Activated CD8-positive, alpha-beta memory T cell treated with anti-CD3 and anti-CD28 coated beads, Interleukin-2, amount 50 U/mL, for 24 hours (primary cell): ENCODE data around the gene PAPOLA.
"Not testable (repeated sequence)": the region's sequence is repeated elsewhere in the genome, so short reads cannot be mapped to it uniquely, and the experiment has no call there.

Experiments
- DNase-seq: peaks from one replicate; pipeline ENCODE4 v3.0.0-alpha.2; 2020; ENCODE audit errors: extremely low read depth

PAPOLA gene

GRCh38 chr14:96501740-96502620 is at the start of gene PAPOLA:
PAPOLA (plus strand) TSS chr14:96502382; CDS start chr14:96502593, 211 bp downstream.
- DNase-seq, result peak; percentile 86

DNA sequence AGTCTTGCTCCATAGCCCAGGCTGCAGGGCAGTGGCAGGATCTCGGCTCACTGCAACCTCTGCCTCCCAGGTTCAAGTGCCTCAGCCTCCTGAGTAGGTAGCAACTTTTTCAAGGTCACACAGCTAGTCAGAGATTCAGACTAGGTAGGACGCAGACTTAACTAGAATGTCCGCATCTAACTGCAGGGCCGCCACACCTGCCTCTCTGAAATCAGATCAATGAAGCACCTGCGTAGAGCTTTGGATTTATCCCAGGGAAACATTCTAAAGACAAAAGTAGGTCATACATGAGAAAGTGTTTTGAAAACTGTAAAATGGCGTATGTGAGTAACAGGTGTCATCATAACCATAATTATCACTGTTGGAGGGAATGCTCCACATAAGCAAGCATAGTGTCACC is 49.5 kb upstream of the PAPOLA start:
- DNase-seq, result no peak

GRCh38 chr14:96455588-96455987 is 46.6 kb upstream of the PAPOLA start:
- DNase-seq, result no peak

GRCh38 chr14:96459851-96460250 is 42.3 kb upstream of the PAPOLA start:
- DNase-seq, result no peak

DNA sequence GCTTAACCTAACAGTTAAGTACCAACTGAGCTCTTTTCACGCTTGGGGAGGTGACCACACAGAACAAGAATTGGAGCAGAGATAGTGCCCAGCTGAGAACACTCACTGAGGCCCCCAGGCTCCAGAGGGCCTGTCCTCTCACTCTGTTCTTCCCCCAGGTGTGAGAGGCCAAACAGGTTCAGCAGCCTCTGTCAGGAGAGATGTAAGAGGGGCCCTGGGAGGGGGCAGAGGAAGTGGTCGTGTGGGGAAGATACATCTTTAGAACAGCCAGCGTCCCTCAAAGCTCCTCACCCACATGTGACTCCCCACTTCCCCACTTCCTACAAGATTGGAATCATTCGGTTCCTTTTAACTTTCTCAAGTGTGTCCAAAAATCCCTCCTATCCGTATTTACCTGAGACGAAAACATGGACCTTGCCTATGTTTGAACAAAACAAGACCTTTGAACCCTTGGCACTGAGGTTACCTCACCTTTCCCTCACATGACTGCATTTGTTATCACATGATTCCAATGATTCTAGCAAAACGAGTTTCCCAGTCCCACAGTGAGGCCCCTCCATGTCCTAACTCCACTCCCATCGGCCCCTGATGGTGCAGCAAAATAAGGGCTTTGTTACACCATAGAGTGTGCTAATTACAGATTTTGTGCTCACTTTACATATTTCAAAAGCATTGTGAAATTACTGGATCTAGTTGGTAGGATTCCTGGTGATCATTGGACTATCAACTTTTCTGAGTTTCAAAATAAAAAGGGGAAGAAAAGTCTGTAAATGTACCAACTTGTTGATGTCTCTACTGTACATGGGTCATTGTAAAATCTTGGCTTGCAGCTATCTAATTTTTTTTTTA is 40.0 kb upstream of the PAPOLA start:
- DNase-seq, result no peak

DNA sequence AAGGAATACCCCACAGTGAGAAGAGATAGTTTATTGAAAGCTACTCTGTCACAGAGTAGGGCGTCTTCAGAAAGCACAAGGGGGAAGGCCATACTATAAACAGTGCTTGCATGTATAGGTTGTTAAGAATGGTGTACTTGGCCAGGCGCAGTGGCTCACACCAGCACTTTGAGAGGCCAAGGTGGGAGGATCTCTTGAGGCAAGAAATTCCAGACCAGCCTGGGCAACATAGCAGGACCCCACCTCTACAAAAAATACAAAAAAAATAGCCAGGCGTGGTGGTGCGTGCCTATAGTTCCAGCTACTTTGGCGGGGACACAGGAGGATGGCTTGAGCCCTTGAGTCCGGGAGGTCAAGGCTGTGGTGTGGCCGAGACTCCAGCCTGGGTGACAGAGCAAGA is 38.0 kb upstream of the PAPOLA start:
- DNase-seq, result no peak

- DNase-seq, result no peak
Measured at GRCh38 chr14:96466918-96467317, 35.3 kb upstream of the PAPOLA start.

DNA sequence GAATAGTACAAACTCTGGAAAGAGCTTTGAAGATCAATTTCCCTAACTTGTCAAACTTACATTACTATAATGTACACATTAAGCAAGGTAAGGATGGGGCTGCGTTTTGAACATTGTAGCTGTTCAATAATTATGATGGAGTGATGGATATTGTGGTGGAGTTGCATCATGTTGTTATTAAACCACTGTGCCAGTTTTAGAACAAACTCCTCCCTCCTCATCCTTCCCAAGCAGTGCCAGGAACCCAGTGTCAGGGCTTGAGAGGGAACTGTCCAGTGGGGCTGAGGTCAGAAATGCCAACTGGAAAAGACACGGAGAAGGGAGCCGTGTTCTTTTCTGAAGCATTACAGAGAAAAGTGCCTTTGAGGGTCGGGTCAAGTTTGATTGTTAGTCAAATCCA is 31.9 kb upstream of the PAPOLA start:
- DNase-seq, result no peak

- not testable (repeated sequence) for DNase-seq
Measured at GRCh38 chr14:96470967-96471366, 31.2 kb upstream of the PAPOLA start.

GRCh38 chr14:96478119-96478518 is 24.1 kb upstream of the PAPOLA start:
- DNase-seq, result no peak

- DNase-seq, result no peak
Measured at GRCh38 chr14:96479435-96480146, 22.6 kb upstream of the PAPOLA start.

DNA sequence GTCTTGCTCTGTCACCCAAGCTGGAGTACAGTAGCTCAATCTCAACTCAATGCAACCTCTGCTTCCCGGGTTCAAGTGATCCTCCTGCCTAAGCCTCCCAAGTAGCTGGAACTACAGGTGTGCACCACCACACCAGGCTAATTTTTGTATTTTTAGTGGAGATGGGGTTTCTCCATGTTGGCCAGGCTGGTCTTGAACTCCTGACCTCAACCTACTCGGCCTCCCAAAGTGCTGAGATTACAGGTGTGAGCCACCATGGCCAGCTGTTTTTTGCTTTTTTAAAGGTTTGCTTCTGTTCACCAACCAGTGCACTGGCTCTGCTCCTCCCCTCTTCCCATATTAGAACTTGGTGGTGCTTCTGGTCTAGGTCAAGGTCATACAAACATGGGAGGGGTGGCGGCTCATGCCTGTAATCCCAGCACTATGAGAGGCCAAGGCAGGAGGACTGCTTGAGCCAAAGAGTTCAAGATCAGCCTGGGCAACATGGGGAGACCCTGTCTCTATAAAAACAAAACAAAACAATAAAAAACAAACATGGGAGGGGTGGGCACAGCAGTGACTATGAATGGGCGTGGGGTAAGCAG is 20.4 kb upstream of the PAPOLA start:
- no peak for DNase-seq

- no peak for DNase-seq
Measured at GRCh38 chr14:96482986-96483385, 19.2 kb upstream of the PAPOLA start.

DNA sequence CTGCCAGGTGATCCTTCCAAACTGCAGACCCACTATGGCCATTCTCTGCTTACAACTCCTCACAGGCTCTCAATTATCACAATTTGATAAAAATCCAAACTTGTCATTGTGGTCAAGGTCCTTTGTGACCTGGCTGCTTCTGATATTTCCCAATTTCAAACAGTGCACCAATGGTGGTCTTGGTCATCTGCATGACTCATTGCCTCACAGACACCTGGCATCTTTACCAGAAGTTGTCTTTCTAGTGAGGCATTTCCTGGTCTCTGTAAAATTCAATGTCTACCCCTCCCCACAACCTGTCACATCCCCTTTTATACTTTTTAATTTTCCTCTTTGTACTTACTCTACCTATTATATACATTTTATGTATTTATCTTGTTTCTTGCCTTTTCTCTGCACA is 17.8 kb upstream of the PAPOLA start:
- DNase-seq, result no peak

- no peak for DNase-seq
Measured at GRCh38 chr14:96486705-96487104, 15.5 kb upstream of the PAPOLA start.

- DNase-seq, result no peak
Measured at GRCh38 chr14:96489327-96489726, 12.9 kb upstream of the PAPOLA start.

- no peak for DNase-seq
Measured at GRCh38 chr14:96493178-96493577, 9.0 kb upstream of the PAPOLA start.

DNA sequence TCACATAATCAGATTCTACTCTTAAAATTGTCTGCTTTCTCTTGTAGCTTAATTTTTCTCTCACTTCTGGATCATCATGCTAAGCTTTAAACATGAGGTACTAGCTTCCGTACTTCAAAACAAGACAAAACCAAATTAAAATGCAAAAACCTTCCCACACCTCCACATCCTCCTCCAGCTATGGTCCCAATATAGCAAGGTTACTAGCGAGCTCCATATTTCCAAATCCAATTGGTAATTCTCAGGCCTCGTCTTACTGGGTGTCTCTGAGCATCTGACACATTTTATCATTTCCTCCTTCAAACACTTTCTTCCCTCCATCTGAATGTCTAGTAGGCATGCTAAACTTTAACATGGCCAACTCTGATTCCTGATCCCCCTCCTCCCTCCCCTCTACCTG is 7.9 kb upstream of the PAPOLA start:
- no peak for DNase-seq

DNA sequence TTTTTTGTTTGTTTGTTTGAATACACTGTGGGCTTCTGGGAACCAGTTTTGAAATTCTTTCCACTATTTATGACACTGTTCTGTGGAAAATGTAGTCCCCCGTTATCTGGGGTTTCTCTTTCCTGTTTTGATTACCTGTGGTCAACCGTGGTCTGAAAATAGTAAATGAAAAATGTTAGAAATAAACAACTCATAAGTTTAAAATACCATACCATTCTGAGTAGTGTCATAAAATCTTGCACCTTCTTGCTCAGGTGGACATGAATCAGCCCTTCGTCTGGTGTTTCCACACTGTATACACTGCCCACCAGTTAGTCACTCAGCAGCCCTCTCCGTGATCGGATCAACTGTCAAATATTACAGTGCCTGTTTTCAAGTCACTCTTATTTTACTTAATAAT is 5.1 kb upstream of the PAPOLA start:
- no peak for DNase-seq

DNA sequence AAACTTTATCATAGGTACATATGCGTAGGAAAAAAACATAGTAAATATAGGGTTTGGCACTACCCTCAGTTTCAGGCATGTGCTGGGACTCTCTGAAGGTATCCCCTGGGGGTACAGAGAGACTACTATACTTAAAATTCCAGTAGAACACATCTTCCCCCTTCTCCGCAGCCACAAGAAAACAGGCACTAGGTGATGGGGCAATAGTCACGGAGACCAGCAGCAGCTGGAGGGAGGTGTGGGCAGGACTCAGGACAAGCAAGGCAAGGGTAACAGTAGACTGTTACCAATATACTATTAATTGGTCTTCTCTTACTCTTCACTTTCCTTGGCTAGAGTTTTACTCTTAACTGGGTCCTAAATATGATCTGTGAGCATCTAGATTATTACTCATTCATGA is 4.6 kb upstream of the PAPOLA start:
- DNase-seq, result no peak

- no peak for DNase-seq
Measured at GRCh38 chr14:96501217-96501739, 904 bp upstream of the PAPOLA start.
